Lower lobe of right lung (tissue), 2 donors: Measurements from ENCODE around the gene PHOSPHO1. TPM values are rescaled to one million over a fixed set of nuclear protein-coding genes. Genes with fewer than 3 reads are reported as not detected.
"Not testable (repeated sequence)": the region's sequence is repeated elsewhere in the genome, so short reads cannot be mapped to it uniquely, and the experiment has no call there.

ENCODE experiments used
- ATAC-seq, 2 donors: fragments of 200-7000 bp; cut with Tn5 transposase; one replicate each; pipeline ENCODE4 v1.9.1; 2020 to 2022; ENCODE audit warnings: mild to moderate bottlenecking in 2 of 2, moderate library complexity in 2 of 2
- DNase-seq: peaks from one replicate; pipeline ENCODE4 v3.0.0-alpha.2; 2020
- H3K27ac ChIP-seq: fragments of 200-600 bp; one replicate; pipeline ENCODE4 v1.8.0; 2022
- H3K27me3 ChIP-seq: fragments of 200-600 bp; one replicate; pipeline ENCODE4 v1.8.0; 2022; ENCODE audit warnings: low read depth
- H3K36me3 ChIP-seq: fragments of 200-600 bp; one replicate; pipeline ENCODE4 v1.8.0; 2022; ENCODE audit warnings: mild to moderate bottlenecking
- H3K4me1 ChIP-seq: fragments of 200-600 bp; one replicate; pipeline ENCODE4 v1.8.0; 2022
- H3K4me3 ChIP-seq: fragments of 200-600 bp; one replicate; pipeline ENCODE4 v1.8.0; 2022; ENCODE audit warnings: mild to moderate bottlenecking
- H3K9me3 ChIP-seq: fragments of 200-600 bp; one replicate; pipeline ENCODE4 v1.8.0; 2022
- CTCF ChIP-seq: fragments of 200-600 bp; IDR thresholded peaks from one replicate; pipeline ENCODE4 v1.8.0; 2022; ENCODE audit warnings: antibody characterized with exemption, mild to moderate bottlenecking
- intact Hi-C: fragments of 100-400 bp; cut with DNase I; formaldehyde crosslinking; loops from one replicate; pipeline ENCODE4 v1.11.0; 2022
- total RNA-seq: library from RNA; stranded (reverse); fragmentation: NEBNext Ultra II Directional; extraction: Animal tissue kit (Norgen Biotek cat#: 25700); gene quantifications from one replicate; pipeline ENCODE4 v1.2.1, GENCODE V29; 2021
- donor health status: DM: no; HTN: yes; CAD: no; lungs with severe emphysema.

PHOSPHO1 gene
- total RNA-seq, 1 donor from 2014 or later = 1.9 TPM

GRCh38 chr17:49180998-49181635, 49.5 kb downstream of the PHOSPHO1 start:
- Histone ChIP-seq H3K27ac (no peak overlapping the region), H3K4me1 (no peaks in the 10 kb centered on the region), H3K9me3 (peaks cover 13% of the 10 kb centered on the region), H3K36me3 (no peaks in the 10 kb centered on the region), H3K27me3 (no peaks in the 10 kb centered on the region), H3K4me3 (no peak overlapping the region)
- TF ChIP-seq CTCF = no peak
- intact Hi-C loops = no loop called here
- ATAC-seq = peak in 1 of 2 donors; percentile 23
- DNase-seq = no peak

- Histone ChIP-seq H3K36me3 (no peaks in the 10 kb centered on the region), H3K4me1 (no peaks in the 10 kb centered on the region), H3K9me3 (peaks cover 21% of the 10 kb centered on the region), H3K27me3 (no peaks in the 10 kb centered on the region), H3K27ac (no peak overlapping the region), H3K4me3 (no peak overlapping the region)
- TF ChIP-seq CTCF = peak; percentile 87
- DNase-seq (peak; percentile 77), ATAC-seq (peak; percentile 83 to 86)
- intact Hi-C loops = no loop called here
Measured at GRCh38 chr17:49180303-49180702, 50.3 kb downstream of the PHOSPHO1 start.

- not testable (repeated sequence) for ATAC-seq, H3K27me3 ChIP-seq, H3K4me1 ChIP-seq, H3K4me3 ChIP-seq, H3K36me3 ChIP-seq, H3K27ac ChIP-seq, DNase-seq
- intact Hi-C loops = loop anchor here (10.0 kb wide), 1 partner anchor 49 kb away; no protein-coding TSS in a partner anchor
- H3K9me3 ChIP-seq = peaks cover 33% of the 10 kb centered on the region
Measured at GRCh38 chr17:49175978-49176377, 54.6 kb downstream of the PHOSPHO1 start.

Other genes with a start within 250 kb of the PHOSPHO1 start
- gene IGF2BP1, start 233.4 kb downstream of the PHOSPHO1 start, total RNA-seq = not detected
- gene B4GALNT2, start 98.0 kb downstream of the PHOSPHO1 start, total RNA-seq = 0.15 TPM
- 21.1 TPM for gene GNGT2, start 20.2 kb downstream of the PHOSPHO1 start, total RNA-seq
- gene ABI3, start 20.1 kb downstream of the PHOSPHO1 start, total RNA-seq = 46.8 TPM
- gene ZNF652, start 131.5 kb upstream of the PHOSPHO1 start, total RNA-seq = 49.0 TPM
- gene PHB1, start 184.1 kb upstream of the PHOSPHO1 start, total RNA-seq = 113 TPM